Memory B cell (primary cell): Measurements from ENCODE around the gene RIOX2.

Source experiments
- ATAC-seq: fragments of 150-1000 bp; cut with Tn5 transposase; 2 replicates; pipeline ENCODE4 v1.10.0; 2021; ENCODE audit warnings: low read depth, mild to moderate bottlenecking, moderate library complexity
- DNase-seq, 2 donors: peaks; one replicate each; pipeline ENCODE4 v3.0.0; 2022; ENCODE audit warnings: low spot score in 2 of 2
- H3K27ac Mint-ChIP-seq: one replicate; pipeline ENCODE4 v1.8.0; 2022; ENCODE audit warnings: mild to moderate bottlenecking, moderate library complexity, mixed read lengths
- H3K27me3 Mint-ChIP-seq: one replicate; pipeline ENCODE4 v1.8.0; 2022; ENCODE audit warnings: mixed read lengths
- H3K36me3 Mint-ChIP-seq: one replicate; pipeline ENCODE4 v1.8.0; 2022; ENCODE audit warnings: mild to moderate bottlenecking, mixed read lengths
- H3K4me1 Mint-ChIP-seq: one replicate; pipeline ENCODE4 v1.8.0; 2022; ENCODE audit warnings: mixed read lengths
- H3K4me3 Mint-ChIP-seq: one replicate; pipeline ENCODE4 v1.8.0; 2022; ENCODE audit warnings: mild to moderate bottlenecking, moderate library complexity, mixed read lengths
- H3K9me3 Mint-ChIP-seq: one replicate; pipeline ENCODE4 v1.8.0; 2022; ENCODE audit warnings: mixed read lengths

RIOX2 gene

DNA sequence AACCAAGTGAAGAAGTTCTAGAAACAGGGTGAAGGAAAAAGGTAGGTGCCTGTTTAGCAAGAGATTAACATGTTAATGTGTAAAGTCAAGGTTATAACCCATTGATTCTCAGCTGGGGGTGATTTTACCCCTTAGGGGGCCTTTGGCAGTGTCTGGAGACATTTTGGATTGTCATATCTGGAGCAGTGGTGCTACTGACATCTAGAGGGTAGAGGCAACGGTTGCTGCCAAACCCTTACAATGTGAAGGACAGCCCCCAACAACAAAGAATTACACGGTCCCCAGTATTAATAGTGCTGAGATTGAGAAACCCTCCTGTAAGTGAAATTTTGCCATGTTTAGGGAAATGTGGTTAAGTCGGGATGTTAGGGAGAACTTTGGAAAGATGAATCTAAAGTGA lies 75.7 kb downstream of the RIOX2 start:
- DNase-seq (no peak), ATAC-seq (no peak)
- H3K36me3 Mint-ChIP-seq: no peaks in the 10 kb centered on the region
- H3K27me3 Mint-ChIP-seq: no peaks in the 10 kb centered on the region
- no peaks in the 10 kb centered on the region for H3K9me3 Mint-ChIP-seq
- H3K27ac Mint-ChIP-seq: no peak overlapping the region
- peaks cover 2% of the 10 kb centered on the region for H3K4me1 Mint-ChIP-seq
- no peak overlapping the region for H3K4me3 Mint-ChIP-seq

- Mint-ChIP-seq H3K9me3 (no peaks in the 10 kb centered on the region), H3K27ac (no peak overlapping the region), H3K36me3 (no peaks in the 10 kb centered on the region), H3K27me3 (no peaks in the 10 kb centered on the region), H3K4me1 (peaks cover 2% of the 10 kb centered on the region), H3K4me3 (no peak overlapping the region)
- DNase-seq: no peak
- no peak for ATAC-seq
These were observed 76.1 kb downstream of the RIOX2 start for GRCh38 chr3:97896129-97896528.

GRCh38 chr3:97895216-97895615 lies 77.0 kb downstream of the RIOX2 start:
- Mint-ChIP-seq H3K4me1 (peaks cover 2% of the 10 kb centered on the region), H3K9me3 (no peaks in the 10 kb centered on the region), H3K27ac (no peak overlapping the region), H3K4me3 (no peak overlapping the region), H3K27me3 (no peaks in the 10 kb centered on the region), H3K36me3 (no peaks in the 10 kb centered on the region)
- DNase-seq (no peak), ATAC-seq (no peak)

- no peak overlapping the region for H3K4me3 Mint-ChIP-seq
- H3K9me3 Mint-ChIP-seq: no peaks in the 10 kb centered on the region
- DNase-seq (no peak), ATAC-seq (no peak)
- H3K27me3 Mint-ChIP-seq: no peaks in the 10 kb centered on the region
- H3K27ac Mint-ChIP-seq: no peak overlapping the region
- H3K4me1 Mint-ChIP-seq: peaks cover 2% of the 10 kb centered on the region
- no peaks in the 10 kb centered on the region for H3K36me3 Mint-ChIP-seq
These were observed 79.4 kb downstream of the RIOX2 start for GRCh38 chr3:97892852-97893251.
